Superior temporal gyrus (tissue), 1 donor: ENCODE measurements around the gene ITPRIP.

ENCODE experiments used
- DNase-seq: peaks from one replicate; pipeline ENCODE4 v3.0.0-alpha.2; 2016; ENCODE audit errors: extremely low spot score

The ITPRIP gene

DNA sequence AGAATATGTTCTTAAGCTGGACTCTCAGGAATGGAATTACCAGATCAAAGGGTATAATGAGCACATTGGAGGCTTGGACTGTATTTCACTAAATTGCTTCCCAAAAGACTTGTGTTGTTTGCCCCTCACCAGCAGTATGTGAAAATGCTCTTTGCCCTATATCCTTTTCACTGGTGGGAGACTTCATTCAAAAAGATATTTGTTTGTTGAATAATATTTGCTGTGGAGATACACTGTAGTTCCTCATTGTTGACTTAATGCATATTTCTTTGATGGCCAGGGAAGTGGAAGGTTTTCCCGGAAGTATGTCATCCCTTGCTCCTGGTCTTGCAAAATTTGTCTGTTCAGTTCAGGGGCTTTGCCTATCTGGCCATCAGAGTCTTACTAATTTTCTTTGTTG is 49.9 kb downstream of the ITPRIP start:
- DNase-seq, result no peak

DNA sequence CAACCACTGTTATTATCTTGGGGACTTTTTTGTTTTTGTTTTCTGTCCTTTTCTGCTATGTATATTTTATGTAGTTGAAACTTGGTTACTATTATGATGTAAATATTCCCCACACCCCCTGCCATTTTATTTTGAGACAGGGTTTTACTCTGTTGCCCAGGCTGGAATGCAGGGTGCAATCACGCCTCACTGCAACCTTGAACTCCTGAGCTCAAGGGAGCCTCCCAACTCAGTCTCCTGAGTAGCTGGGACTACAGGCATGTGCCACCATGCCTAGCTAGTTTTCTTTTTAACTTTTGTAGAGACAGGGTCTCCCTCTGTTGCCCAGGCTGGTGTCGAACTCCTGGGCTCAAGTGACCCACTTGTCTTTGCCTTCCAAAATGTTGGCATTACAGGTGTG is 51.3 kb downstream of the ITPRIP start:
- DNase-seq, result no peak

DNA sequence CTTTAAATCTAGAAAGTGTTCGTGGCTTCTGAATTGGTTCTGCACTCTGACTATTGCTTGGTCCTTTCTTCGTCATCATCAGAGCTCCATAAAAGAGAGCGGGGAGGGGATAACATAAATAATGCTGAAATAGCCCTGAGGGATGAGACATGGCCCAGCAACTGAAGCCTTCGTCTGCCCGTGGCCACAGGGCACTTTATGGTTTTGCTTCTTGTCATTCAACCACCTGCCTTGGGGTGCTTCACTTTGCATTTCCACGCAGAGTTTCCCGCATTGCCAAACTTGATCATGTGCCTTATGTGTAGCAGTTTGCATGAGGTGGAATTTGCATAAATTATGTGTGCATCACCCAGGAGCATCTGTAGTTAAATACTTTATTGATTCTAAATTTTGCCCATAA is 53.4 kb downstream of the ITPRIP start:
- no peak for DNase-seq

DNA sequence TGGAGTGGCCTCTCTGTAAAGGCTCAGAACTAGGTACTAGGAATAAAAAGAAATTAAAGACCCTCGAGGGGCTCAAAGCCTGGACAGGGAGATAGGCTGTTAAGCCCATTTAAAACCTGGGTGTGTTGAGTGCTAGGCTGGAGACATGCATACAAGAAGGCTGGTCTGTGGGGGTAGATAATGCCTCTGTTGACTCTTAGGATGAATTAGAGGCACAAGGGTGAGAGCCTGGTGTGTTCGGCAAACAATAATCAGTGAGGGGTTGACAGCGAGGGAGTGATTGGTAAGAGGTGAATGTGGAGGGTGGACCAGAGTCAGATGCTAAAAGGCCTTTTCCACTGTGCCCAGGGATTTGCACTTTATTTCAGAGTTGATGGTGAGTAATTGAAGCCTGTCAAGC is 56.6 kb downstream of the ITPRIP start:
- no peak for DNase-seq

DNA sequence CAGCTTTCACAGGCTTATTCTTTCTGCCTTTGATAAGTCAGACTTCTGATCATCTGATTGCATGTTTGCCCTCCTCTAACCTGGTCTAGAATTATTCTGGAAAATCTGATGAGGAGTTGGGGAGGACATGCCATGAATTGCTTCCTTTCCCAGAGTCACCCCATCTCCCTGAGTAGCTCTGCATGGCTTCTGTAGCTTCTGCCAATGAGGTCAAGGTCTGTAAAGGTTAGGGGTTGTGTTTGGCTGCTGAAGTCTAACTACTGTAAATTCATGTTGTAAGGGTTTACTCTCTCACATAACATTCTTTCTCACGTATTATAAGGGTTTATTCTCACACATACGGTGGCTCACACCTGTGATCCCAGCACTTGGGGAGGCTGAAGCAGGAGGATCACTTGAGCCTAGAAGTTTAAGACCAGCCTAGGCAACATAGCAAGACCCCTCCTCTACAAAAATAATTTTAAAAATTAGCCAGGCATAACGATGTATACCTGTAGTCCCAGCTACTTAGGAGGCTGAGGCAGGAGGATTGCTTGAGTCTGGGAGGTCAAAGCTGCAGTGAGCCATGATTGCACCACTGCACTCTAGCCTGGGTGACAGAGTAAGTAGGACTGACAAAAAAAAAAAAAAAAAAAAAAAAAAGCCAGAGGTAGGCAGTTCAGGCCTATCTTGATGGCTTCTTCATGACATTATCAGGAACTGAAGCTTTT is 58.6 kb downstream of the ITPRIP start:
- no peak for DNase-seq

DNA sequence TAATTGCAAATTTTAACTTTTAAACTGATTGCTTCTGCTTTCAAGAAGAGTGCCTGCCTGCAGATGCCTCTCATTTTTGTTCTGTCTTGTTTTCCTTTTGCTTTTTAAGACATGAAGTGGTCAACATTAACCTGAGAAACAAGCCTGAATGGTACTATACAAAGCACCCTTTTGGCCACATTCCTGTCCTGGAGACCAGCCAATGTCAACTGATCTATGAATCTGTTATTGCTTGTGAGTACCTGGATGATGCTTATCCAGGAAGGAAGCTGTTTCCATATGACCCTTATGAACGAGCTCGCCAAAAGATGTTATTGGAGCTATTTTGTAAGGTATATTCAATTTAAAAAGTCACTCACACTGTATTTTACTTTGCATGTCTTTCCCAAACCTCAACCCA is 60.5 kb downstream of the ITPRIP start:
- DNase-seq, result no peak

DNA sequence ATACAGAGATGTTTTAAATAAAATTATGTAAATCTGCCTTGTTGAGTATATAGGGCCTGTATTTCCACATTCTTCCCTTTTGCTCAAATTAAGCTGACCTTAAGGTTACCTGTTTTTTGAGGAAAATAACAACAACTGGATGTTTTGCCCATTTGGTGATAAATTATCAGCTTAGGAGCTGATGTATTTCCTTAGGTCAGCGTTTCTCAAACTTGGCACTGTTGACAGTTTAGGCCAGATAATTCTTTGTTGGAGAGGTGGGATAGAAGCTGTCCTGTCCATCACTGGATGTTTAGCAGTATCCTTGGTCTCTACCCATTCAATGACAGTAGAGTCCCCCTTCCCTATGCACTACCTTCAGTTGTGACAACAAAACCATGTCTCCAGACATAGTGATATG is 62.1 kb downstream of the ITPRIP start:
- no peak for DNase-seq

DNA sequence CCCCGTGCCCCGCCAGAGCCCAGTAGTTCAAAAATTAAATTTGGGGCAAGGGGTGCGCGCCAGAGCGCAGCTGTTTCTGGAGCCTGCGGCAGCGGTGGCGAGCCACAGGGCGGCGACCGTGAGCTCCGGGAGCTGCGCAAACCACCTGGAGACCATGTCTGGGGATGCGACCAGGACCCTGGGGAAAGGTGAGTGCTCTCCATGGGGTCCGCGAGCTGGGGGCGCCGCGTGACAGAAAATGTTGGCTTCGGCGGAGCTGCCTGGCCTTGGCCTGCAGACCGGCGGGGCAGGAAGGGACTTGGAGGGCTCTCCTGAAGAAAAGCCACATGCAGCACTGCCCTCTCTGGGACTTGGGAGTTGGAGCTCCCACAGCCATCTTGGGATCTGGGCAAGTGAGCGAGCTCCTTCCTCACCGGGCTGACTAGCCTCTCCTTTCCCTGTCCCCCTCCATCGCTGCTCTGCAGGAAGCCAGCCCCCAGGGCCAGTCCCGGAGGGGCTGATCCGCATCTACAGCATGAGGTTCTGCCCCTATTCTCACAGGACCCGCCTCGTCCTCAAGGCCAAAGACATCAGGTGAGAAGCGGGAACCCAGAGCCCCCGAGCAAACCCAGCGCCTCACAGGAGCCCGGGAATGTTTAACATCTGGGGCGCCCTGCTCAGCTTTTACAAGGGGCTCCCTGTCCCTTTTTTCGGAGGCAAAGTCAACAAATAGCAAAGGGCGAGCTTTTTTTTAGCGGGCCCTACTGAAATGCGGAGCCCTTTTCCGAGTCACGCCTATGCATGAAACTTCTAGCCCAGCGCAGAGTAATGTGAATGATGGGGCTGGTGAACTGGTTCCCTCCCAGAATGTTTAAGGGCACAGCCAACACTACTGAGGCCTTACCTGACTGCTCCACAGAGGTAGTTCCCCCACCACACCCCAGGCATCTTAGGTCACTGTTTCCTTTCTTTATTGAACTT is 63.2 kb downstream of the ITPRIP start:
- DNase-seq, result peak; percentile 58

DNA sequence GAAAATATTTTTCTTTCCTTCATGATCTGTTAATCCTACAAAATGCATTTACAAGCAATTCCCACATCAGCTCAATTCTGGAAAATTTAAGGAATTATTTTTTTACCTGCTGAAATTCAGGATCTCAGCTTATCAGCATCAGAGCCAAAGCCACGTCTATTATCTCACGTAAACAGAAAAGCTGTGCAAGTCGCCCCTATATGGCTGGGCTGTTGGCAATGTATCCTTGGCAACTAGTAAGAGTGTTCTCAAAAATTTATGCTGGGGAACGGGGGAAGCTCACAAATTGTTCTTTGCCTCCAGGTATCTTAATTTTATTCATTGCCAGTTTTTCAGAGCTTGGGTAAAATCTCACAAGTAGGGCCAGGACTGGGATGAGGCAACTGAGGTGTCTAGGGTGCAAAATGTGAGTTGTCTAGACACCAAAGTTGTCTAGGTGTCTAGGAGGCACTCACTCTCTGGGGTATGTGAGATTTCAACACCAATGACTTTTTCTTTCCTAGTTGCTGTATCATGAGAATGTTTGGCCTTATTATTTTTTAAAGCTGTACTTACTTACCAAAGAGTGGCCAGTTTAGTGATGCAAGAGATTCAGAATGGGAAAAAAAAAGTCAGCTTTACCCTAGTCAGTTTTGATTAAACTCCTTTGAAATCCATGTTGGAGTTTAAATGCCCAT is 64.2 kb downstream of the ITPRIP start:
- DNase-seq, result no peak

DNA sequence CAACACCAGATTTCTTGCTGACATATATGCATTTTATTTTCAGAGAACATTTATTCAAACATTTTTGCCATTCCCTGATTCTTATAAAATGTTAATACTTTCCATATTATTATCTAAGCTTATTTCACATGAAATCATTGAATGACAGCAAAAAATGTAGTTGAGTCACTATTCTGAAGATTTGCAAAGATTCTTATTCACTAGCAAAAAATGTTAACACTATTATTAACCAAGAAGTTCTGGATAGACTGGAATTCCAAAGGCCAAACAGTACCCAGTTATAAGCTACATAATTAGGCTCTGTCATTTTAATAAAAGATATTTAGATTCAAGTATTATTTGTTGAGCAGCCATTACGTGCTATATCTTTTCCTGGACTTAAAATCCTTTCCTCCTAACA is 65.0 kb downstream of the ITPRIP start:
- DNase-seq, result no peak

DNA sequence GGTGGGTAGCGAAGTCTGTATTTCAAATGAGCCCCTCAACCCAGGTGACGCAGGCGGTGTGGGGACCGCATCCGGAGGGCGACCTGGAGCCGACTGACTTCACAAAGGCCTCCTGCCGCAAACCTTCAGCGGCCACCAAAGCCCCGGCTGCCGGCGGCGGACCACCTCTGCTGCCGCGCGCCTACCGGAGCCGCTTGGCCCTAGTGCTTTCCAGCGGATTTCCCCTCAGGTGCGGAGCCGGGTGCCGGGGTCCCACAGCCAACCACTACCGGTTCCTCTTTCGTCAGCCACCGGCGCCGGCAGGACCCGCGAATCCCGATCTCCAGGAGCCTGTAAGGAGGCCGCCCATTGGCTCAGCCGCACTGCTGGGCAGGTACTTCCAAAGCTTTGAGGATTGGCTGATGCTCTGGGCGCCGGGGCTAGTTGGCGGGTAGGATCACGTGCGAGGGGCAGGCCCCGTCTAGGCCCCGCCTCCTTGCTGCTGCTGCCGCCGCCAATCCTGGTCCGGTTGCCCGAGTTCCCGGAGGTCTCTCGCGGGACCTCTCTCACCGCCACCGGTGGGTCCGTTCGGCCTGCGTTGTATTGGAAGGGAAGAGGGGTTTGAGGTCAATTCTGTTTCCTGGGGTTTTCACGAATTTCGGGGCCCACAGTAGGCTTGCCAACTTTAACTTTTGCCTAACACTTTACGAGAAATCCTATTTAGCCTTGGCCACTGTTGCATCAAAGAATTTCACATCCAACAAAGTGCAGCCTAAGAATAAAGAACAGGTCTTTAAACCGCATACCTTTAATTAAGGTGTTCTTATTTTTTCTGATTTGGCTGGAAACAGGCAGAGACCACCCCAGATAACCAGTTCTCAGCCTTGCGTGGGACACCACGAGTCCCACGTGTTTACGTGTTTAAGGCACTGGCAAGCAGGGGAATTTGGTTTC is 69.3 kb downstream of the ITPRIP start, which contains the start of gene GSTO2:
Gene GSTO2, plus strand, starts transcription at position 472 of the 933 bp plus-strand sequence. CDS start 5,732 bp downstream, outside the sequence.
- DNase-seq, result peak; percentile 98

DNA sequence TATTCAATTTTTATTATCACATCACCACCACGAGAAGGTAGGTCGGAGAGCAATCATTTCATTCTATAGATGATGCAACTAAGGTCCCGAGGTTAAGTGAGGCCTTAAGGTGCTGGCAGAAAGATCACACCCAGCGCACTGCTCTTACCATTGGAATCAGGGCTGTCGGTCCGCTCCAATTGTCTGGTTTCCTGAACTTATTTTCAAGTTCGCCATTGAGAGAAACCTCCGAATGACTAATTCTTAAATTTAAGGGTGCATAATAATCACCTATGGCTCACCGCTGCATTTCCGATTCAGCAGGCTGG is 69.9 kb downstream of the ITPRIP start:
- DNase-seq, result no peak

DNA sequence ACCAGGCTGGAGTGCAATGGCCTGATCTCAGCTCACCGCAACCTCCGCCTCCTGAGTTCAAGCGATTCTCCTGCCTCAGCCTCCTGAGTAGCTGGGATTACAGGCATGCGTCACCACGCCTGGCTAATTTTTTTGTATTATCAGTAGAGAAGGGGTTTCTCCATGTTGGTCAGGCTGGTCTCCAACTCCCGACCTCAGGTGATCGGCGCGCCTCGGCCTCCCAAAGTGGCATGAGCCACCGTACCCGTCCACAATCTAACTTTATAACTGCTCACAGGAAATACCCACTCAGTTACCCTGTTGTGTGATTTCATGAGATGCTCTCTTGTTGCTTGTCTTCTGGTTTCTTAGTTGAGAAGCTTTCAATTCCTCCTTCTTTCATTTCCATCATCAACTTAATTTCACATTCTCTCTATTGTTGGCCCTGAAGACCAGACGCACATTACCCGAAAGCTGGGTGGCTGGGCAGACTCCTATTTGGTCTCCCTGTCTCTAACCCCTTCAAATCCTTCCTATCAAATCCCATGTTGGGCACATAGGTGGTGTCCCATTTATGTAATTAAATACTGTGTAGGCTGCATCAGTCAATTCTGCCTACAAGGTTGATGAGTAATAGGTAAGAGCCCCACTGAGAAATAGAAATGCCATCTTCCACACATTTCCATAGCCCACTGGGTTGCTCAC is 70.4 kb downstream of the ITPRIP start:
- no peak for DNase-seq

DNA sequence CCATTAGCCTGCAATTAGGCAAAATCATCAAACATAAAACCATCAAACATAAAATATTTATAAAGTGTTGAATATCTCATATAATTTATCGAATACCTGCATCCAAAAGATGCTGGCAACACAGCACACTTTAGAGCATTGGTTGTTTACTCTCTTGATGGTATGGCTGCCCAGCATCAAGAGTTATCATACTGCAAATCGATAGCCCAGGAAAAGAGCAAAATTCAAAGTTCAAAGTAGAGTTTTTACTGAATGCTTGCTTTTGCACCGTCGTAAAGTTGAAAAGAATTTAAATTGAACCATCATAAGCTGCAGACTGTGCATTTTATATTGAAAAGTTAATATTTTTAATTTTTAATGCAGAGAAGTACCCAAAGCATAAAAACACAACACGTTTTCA is 73.5 kb downstream of the ITPRIP start:
- DNase-seq, result no peak

DNA sequence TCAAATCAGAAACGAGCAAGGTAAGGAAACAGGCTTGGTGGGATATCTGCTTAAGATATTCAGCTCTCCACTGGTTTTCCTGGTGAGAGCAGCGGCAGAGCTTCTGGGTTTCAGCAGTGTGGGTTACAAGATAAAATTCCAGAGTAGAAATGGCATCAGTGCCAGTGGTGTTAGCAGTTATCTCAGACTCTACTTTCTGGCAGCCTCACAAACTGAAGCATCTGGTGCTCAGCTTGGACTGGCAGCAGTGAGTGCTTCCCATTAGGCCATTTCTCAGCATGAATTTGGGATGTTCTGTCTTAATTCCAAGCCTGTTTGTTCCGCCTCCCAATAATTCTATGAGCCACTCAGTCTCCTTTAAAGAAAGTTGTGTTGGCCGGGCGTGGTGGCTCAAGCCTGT is 76.2 kb downstream of the ITPRIP start:
- peak; percentile 34 for DNase-seq

DNA sequence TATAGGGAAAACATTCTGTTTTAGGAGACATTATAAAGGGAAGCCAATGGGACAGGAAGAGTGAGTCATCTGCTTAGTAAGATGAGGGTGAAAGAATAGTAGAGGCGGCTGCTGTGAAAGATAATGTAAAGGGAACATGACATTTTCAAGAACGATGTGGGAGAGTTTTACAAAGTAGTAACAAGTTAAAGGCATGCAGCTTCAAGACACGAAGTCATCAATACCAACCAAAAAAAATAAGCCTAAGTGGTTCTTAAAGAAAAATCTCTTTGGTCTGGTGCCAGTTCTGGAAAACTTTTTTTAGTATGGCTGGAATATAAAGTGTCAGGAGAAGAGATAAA is 77.5 kb downstream of the ITPRIP start:
- no peak for DNase-seq

DNA sequence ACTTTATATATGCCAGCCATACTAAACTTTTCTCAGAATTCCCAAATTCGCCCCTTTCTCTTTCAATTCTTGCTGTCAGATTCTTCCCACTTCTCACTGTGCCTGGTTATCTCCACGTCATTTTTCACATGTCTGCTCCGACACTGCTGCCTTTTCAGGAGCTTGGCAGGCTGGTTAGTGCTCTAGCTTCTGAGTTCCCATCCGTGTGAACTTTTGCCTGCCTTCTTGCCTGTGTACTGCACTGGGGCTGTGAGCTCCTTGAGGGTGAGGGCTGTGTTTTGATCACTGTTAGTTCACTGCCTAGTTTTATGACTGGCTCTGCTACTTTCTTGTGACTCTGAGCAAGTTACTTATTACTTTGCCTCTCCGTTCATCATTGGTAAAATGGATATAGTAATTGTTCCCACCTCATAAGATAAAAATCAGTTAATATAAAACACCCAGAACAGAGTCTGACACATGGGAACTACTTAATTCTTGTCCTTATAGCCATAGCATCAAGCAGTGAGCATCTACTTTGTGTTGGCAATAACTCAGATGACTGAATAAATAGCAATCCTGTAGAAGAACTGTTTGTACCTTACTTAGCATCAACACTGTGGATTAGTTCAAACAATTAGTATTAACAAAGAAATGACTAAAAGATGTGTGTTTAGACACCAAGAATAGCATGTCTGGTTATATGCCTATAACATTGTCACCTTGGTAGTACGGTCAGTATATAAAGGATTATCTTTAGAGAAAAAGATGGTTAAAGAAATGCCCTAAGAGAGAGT is 78.1 kb downstream of the ITPRIP start:
- DNase-seq, result no peak
